Activated CD4-positive, alpha-beta T cell treated with anti-CD3 and anti-CD28 coated beads for 36 hours (primary cell): ENCODE measurements around the gene TPO. TPM values are rescaled to one million over a fixed set of nuclear protein-coding genes. Genes with fewer than 3 reads are reported as not detected.

ENCODE experiments used
- ATAC-seq: fragments of 200-7000 bp; cut with Tn5 transposase; one replicate; pipeline ENCODE4 v1.10.0; 2021; ENCODE audit warnings: mild to moderate bottlenecking, moderate library complexity
- CTCF ChIA-PET: fragments of 350-600 bp; sonication (Branson Sonifier 250); formaldehyde crosslinking; loops from one replicate; lab custom pipeline; 2021; ENCODE audit warnings: antibody characterized with exemption; lab: Charles Lee
- POLR2A ChIA-PET: fragments of 350-600 bp; sonication (Branson Sonifier 250); formaldehyde crosslinking; loops from one replicate; lab custom pipeline; 2021; ENCODE audit warnings: antibody characterized with exemption, inconsistent platforms; lab: Charles Lee
- DNase-seq: peaks from one replicate; pipeline ENCODE4 v3.0.0-alpha.2; 2020
- H3K27ac Mint-ChIP-seq: one replicate; pipeline ENCODE4 v1.8.0; 2021; ENCODE audit warnings: mixed read lengths
- H3K27me3 Mint-ChIP-seq: one replicate; pipeline ENCODE4 v1.8.0; 2021; ENCODE audit warnings: mixed read lengths
- H3K36me3 Mint-ChIP-seq: one replicate; pipeline ENCODE4 v1.8.0; 2021; ENCODE audit warnings: low read depth, mixed read lengths
- H3K4me1 Mint-ChIP-seq: one replicate; pipeline ENCODE4 v1.8.0; 2021; ENCODE audit warnings: mixed read lengths
- H3K4me3 Mint-ChIP-seq: one replicate; pipeline ENCODE4 v1.8.0; 2021; ENCODE audit warnings: mild to moderate bottlenecking, moderate library complexity, mixed read lengths
- H3K9me3 Mint-ChIP-seq: one replicate; pipeline ENCODE4 v1.8.0; 2021; ENCODE audit warnings: low read depth, mixed read lengths
- intact Hi-C, 2 experiments: fragments of 100-400 bp; cut with DNase I in 1 of 2; cut with micrococcal nuclease in 1 of 2; formaldehyde crosslinking; loops; one replicate each; pipeline versions ENCODE4 v1.14.2 to v1.15.1; 2022 to 2024; cut with DNase I, micrococcal nuclease
- total RNA-seq, 2 experiments: library from RNA; stranded (reverse); gene quantifications; one replicate each; pipeline ENCODE4 v1.2.3, GENCODE V29; 2021

TPO gene
- total RNA-seq, 2 experiments from 2014 or later, result not detected

- CTCF ChIA-PET, result interaction anchor here (0.8 to 1.9 kb wide), 3 partner anchors 8 to 839 kb away, joined by 3 to 8 read pairs (median 3); no protein-coding TSS in a partner anchor
- ATAC-seq (peak; percentile 39), DNase-seq (no peak)
- intact Hi-C loops, result loop anchor here (5.0 to 10.0 kb wide), 4 partner anchors 214 to 839 kb away; no protein-coding TSS in a partner anchor
- H3K36me3 Mint-ChIP-seq, result no peaks in the 10 kb centered on the region
- H3K27me3 Mint-ChIP-seq, result peaks cover 2% of the 10 kb centered on the region
- no peak overlapping the region for H3K27ac Mint-ChIP-seq
- POLR2A ChIA-PET, result no interaction called here
- peaks cover 5% of the 10 kb centered on the region for H3K4me1 Mint-ChIP-seq
- no peaks in the 10 kb centered on the region for H3K9me3 Mint-ChIP-seq
- H3K4me3 Mint-ChIP-seq, result no peak overlapping the region
These were observed 140.5 kb downstream of the TPO start for GRCh38 chr2:1553671-1554295.

GRCh38 chr2:1556286-1556685 is 143.0 kb downstream of the TPO start:
- no peaks in the 10 kb centered on the region for H3K9me3 Mint-ChIP-seq
- ATAC-seq (no peak), DNase-seq (no peak)
- H3K4me3 Mint-ChIP-seq, result no peak overlapping the region
- CTCF ChIA-PET, result no interaction called here
- H3K27ac Mint-ChIP-seq, result no peak overlapping the region
- POLR2A ChIA-PET, result no interaction called here
- no peaks in the 10 kb centered on the region for H3K27me3 Mint-ChIP-seq
- intact Hi-C loops, result loop anchor here in 1 of 2 experiments (10.0 kb wide), 1 partner anchor 841 kb away; no protein-coding TSS in a partner anchor
- no peaks in the 10 kb centered on the region for H3K36me3 Mint-ChIP-seq
- H3K4me1 Mint-ChIP-seq, result peaks cover 4% of the 10 kb centered on the region

GRCh38 chr2:1556776-1557466 is 143.7 kb downstream of the TPO start:
- DNase-seq (no peak), ATAC-seq (no peak)
- H3K9me3 Mint-ChIP-seq, result no peaks in the 10 kb centered on the region
- peaks cover 4% of the 10 kb centered on the region for H3K4me1 Mint-ChIP-seq
- H3K36me3 Mint-ChIP-seq, result no peaks in the 10 kb centered on the region
- H3K4me3 Mint-ChIP-seq, result no peak overlapping the region
- ChIA-PET CTCF (no interaction called here), POLR2A (no interaction called here)
- H3K27me3 Mint-ChIP-seq, result no peaks in the 10 kb centered on the region
- H3K27ac Mint-ChIP-seq, result no peak overlapping the region
- intact Hi-C loops, result loop anchor here in 1 of 2 experiments (10.0 kb wide), 1 partner anchor 842 kb away; no protein-coding TSS in a partner anchor

- Mint-ChIP-seq H3K4me3 (no peak overlapping the region), H3K36me3 (no peaks in the 10 kb centered on the region), H3K27me3 (no peaks in the 10 kb centered on the region), H3K27ac (no peak overlapping the region), H3K9me3 (no peaks in the 10 kb centered on the region), H3K4me1 (peaks cover 4% of the 10 kb centered on the region)
- DNase-seq (no peak), ATAC-seq (no peak)
- ChIA-PET POLR2A (no interaction called here), CTCF (no interaction called here)
- intact Hi-C loops, result loop anchor here in 1 of 2 experiments (10.0 kb wide), 1 partner anchor 843 kb away; no protein-coding TSS in a partner anchor
These were observed 144.2 kb downstream of the TPO start for GRCh38 chr2:1557467-1557820.

- Mint-ChIP-seq H3K36me3 (no peaks in the 10 kb centered on the region), H3K27ac (no peak overlapping the region), H3K4me3 (no peak overlapping the region), H3K27me3 (no peaks in the 10 kb centered on the region), H3K9me3 (no peaks in the 10 kb centered on the region), H3K4me1 (peaks cover 15% of the 10 kb centered on the region)
- ChIA-PET CTCF (interaction anchor here (1.1 kb wide), 1 partner anchor 9 kb away, joined by 3 read pairs; no protein-coding TSS in a partner anchor), POLR2A (no interaction called here)
- DNase-seq (no peak), ATAC-seq (no peak)
- intact Hi-C loops, result loop anchor here in 1 of 2 experiments (10.0 kb wide), 1 partner anchor 845 kb away; no protein-coding TSS in a partner anchor
These were observed 146.4 kb downstream of the TPO start for GRCh38 chr2:1559589-1560175.

GRCh38 chr2:1561259-1561658 is 148.0 kb downstream of the TPO start:
- intact Hi-C loops, result no loop called here

GRCh38 chr2:1561811-1562421 is 148.7 kb downstream of the TPO start:
- POLR2A ChIA-PET, result no interaction called here
- Mint-ChIP-seq H3K27ac (no peak overlapping the region), H3K27me3 (no peaks in the 10 kb centered on the region), H3K4me1 (peaks cover 16% of the 10 kb centered on the region), H3K9me3 (no peaks in the 10 kb centered on the region), H3K36me3 (no peaks in the 10 kb centered on the region), H3K4me3 (no peak overlapping the region)
- CTCF ChIA-PET, result interaction anchor here (2.8 kb wide), 1 partner anchor 10 kb away, joined by 18 read pairs; no protein-coding TSS in a partner anchor
- intact Hi-C loops, result no loop called here
- DNase-seq (no peak), ATAC-seq (no peak)

More at GRCh38 chr2:1561259-1561658, 148.0 kb downstream of the TPO start:
- H3K4me3 Mint-ChIP-seq, result no peak overlapping the region
- no peak overlapping the region for H3K27ac Mint-ChIP-seq
- CTCF ChIA-PET, result interaction anchor here (2.8 kb wide), 1 partner anchor 9 kb away, joined by 18 read pairs; no protein-coding TSS in a partner anchor
- DNase-seq (no peak), ATAC-seq (no peak)
- H3K27me3 Mint-ChIP-seq, result no peaks in the 10 kb centered on the region
- peaks cover 16% of the 10 kb centered on the region for H3K4me1 Mint-ChIP-seq
- POLR2A ChIA-PET, result no interaction called here
- H3K9me3 Mint-ChIP-seq, result no peaks in the 10 kb centered on the region
- H3K36me3 Mint-ChIP-seq, result no peaks in the 10 kb centered on the region

GRCh38 chr2:1563084-1563857 is 150.0 kb downstream of the TPO start:
- no peak overlapping the region for H3K4me3 Mint-ChIP-seq
- peaks cover 16% of the 10 kb centered on the region for H3K4me1 Mint-ChIP-seq
- no peak for DNase-seq
- intact Hi-C loops, result no loop called here
- H3K9me3 Mint-ChIP-seq, result peaks cover 6% of the 10 kb centered on the region
- no peaks in the 10 kb centered on the region for H3K27me3 Mint-ChIP-seq
- ChIA-PET POLR2A (no interaction called here), CTCF (interaction anchor here (2.8 kb wide), 1 partner anchor 11 kb away, joined by 18 read pairs; no protein-coding TSS in a partner anchor)
- no peak for ATAC-seq
- no peak overlapping the region for H3K27ac Mint-ChIP-seq
- H3K36me3 Mint-ChIP-seq, result no peaks in the 10 kb centered on the region

GRCh38 chr2:1563943-1564891 is 151.0 kb downstream of the TPO start:
- intact Hi-C loops, result no loop called here
- ATAC-seq (no peak), DNase-seq (peak; percentile 25)
- Mint-ChIP-seq H3K4me3 (no peak overlapping the region), H3K27me3 (no peaks in the 10 kb centered on the region), H3K9me3 (peaks cover 6% of the 10 kb centered on the region), H3K4me1 (peaks cover 16% of the 10 kb centered on the region), H3K27ac (no peak overlapping the region), H3K36me3 (no peaks in the 10 kb centered on the region)
- CTCF ChIA-PET, result no interaction called here
- POLR2A ChIA-PET, result no interaction called here
